ENCODE measurements around the gene COPS8. TPM values are rescaled to one million over a fixed set of nuclear protein-coding genes. Genes with fewer than 3 reads are reported as not detected.

COPS8 gene
- polyA plus RNA-seq, 3 donors: 81.0 to 88.0 (median 81.6) TPM

- no peak for DNase-seq (ENCODE audit: extremely low read depth in 1 of 11, low read depth in 9 of 11, low spot score in 4 of 11)
These were observed 6.2 kb downstream of the COPS8 start for GRCh38 chr2:237091779-237092436.

- DNase-seq (ENCODE audit: extremely low read depth in 1 of 11, low read depth in 9 of 11, low spot score in 4 of 11): no peak
These were observed 6.8 kb downstream of the COPS8 start for GRCh38 chr2:237092506-237092905.

- DNase-seq (ENCODE audit: extremely low read depth in 1 of 11, low read depth in 9 of 11, low spot score in 4 of 11): peak in 2 of 11 donors; percentile 23 to 36
These were observed 7.5 kb downstream of the COPS8 start for GRCh38 chr2:237092920-237093781.

DNA sequence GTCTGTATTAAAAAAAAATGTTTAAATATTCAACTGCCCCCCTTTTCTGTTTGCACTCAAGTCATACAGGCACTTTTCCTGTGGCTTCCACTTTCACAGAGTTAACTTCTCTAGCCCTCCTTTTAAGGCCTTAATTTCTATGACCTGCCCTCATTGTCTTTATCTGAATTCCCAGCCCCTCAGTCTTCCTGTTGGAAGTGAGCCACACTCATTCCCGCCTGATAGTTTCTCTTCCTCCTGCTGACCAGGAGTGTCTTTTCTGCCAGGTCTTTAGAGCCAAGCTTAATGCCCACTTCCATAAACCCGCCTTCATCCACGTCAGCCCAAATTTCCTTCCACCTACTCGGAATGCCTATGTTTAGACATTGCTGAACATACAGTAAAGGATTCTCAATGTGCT, 10.5 kb downstream of the COPS8 start:
- DNase-seq (ENCODE audit: extremely low read depth in 1 of 11, low read depth in 9 of 11, low spot score in 4 of 11): no peak

- no peak for DNase-seq (ENCODE audit: extremely low read depth in 1 of 11, low read depth in 9 of 11, low spot score in 4 of 11)
These were observed 11.2 kb downstream of the COPS8 start for GRCh38 chr2:237096911-237097310.

GRCh38 chr2:237097326-237097910, 11.7 kb downstream of the COPS8 start:
- DNase-seq (ENCODE audit: extremely low read depth in 1 of 11, low read depth in 9 of 11, low spot score in 4 of 11): no peak

DNA sequence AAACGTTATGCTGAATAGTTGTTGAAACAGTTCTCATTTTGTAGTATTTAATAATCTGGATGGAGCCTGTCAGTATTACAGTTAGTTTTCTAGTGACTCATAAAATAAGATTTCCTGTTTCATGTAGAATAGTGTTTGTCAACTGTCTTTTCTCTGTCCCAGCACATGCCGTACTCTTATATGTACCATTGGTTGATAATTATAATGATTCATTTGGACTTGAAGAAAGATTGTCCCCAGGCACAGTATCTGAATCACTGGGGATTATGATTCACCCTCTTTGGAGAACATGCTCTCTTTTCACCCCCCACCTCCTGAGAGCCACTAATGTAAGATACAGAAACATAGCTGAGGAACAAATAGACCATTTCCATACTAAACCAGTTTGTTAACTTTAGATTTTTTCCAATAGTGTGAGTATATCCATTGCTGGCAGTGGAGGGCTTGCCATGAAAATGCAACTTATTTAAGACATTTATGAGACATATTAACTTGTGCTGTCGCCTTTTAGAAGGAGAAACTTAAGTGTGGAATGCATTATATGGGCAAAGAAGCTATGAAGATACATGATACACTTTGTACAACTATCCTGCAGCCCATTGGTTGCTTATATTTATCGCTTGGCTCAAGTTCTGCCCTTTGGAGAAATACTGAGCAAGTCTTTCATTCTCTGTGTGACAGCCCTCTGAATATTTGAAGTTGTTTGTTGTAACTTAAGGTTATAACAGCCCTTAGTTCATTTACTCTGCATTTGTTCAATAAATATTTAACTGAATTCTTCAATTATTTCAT, 12.4 kb downstream of the COPS8 start:
- no peak for DNase-seq (ENCODE audit: extremely low read depth in 1 of 11, low read depth in 9 of 11, low spot score in 4 of 11)

GRCh38 chr2:237099804-237100203, 14.1 kb downstream of the COPS8 start:
- DNase-seq (ENCODE audit: extremely low read depth in 1 of 11, low read depth in 9 of 11, low spot score in 4 of 11): no peak

GRCh38 chr2:237101118-237101979, 15.7 kb downstream of the COPS8 start:
- no peak for DNase-seq (ENCODE audit: extremely low read depth in 1 of 11, low read depth in 9 of 11, low spot score in 4 of 11)

DNA sequence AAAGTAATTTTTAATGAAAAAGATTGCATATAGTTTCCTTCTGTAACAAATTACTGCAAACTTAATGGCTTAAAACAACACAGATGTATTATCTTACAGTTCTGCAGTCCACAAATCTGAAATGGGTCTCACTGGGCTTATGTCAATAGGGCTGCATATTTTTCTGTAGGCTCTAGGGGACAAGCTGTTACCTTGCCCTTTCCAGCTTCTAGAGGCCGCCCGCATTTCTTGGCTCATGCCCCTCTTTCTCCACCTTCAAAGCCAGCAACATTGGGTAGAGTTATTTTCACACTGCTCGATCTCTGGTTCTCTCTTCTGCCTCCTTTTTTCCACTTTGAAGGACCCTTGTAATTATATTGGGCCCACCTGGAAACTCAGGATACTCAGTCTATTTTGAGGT, 16.7 kb downstream of the COPS8 start:
- DNase-seq (ENCODE audit: extremely low read depth in 1 of 11, low read depth in 9 of 11, low spot score in 4 of 11): no peak

- DNase-seq (ENCODE audit: extremely low read depth in 1 of 11, low read depth in 9 of 11, low spot score in 4 of 11): no peak
These were observed 23.8 kb downstream of the COPS8 start for GRCh38 chr2:237109421-237109934.

- no peak for DNase-seq (ENCODE audit: extremely low read depth in 1 of 11, low read depth in 9 of 11, low spot score in 4 of 11)
These were observed 27.5 kb downstream of the COPS8 start for GRCh38 chr2:237113026-237113795.

- DNase-seq (ENCODE audit: extremely low read depth in 1 of 11, low read depth in 9 of 11, low spot score in 4 of 11): no peak
These were observed 30.2 kb downstream of the COPS8 start for GRCh38 chr2:237115870-237116269.

DNA sequence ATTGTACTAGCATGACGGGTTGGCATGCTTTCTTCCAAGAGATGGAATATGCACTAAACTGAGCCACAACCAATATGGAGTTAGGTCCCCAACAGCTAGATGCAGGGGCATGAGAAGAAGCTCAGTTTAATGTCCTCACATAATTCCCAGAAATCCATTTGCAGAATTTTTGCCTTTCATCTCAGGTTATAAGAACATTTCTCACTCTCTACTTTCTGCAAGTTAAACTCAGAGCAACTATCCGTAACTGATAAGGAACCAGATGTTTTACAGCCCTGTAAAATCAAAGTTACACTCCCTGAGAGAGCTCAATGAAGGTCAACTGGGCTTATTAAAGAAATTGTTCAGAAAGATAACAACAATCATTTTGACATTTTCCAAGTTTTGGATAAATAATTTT, 30.7 kb downstream of the COPS8 start:
- DNase-seq (ENCODE audit: extremely low read depth in 1 of 11, low read depth in 9 of 11, low spot score in 4 of 11): no peak

DNA sequence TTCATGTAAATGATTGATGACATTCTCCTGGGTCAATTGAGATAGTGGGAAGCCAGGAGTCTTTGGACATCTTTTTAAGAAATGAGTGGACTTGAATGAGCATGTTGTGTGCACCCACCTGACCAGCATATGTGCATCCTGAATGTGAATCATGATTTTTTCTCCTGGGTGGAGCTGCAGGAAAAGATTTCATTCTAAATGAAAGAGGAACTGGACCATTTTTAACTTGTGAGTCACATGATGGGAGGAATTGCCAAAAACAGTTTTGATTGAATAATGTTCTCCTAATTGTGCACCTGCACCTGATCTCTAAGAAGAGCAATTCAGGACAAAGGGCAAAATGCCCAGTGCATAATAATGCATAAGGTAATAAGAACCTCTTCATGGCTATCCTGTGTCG, 32.3 kb downstream of the COPS8 start:
- no peak for DNase-seq (ENCODE audit: extremely low read depth in 1 of 11, low read depth in 9 of 11, low spot score in 4 of 11)

- no peak for DNase-seq (ENCODE audit: extremely low read depth in 1 of 11, low read depth in 9 of 11, low spot score in 4 of 11)
These were observed 33.0 kb downstream of the COPS8 start for GRCh38 chr2:237118561-237119155.

- DNase-seq (ENCODE audit: extremely low read depth in 1 of 11, low read depth in 9 of 11, low spot score in 4 of 11): no peak
These were observed 35.2 kb downstream of the COPS8 start for GRCh38 chr2:237120916-237121315.
